Keratinocyte (primary cell): ENCODE results near the gene TAGLN2. TPM values are rescaled to one million over a fixed set of nuclear protein-coding genes. Genes with fewer than 3 reads are reported as not detected.

Experiments used
- DNase-seq: peaks from one replicate; pipeline ENCODE4 v3.0.0-alpha.2; 2011; ENCODE audit warnings: low read depth, missing footprints, low spot score
- FAIRE-seq: peaks from 2 replicates; lab custom pipeline; 2011; peaks lifted over from hg19 to GRCh38; lab: Jason Lieb, UNC
- H2AFZ ChIP-seq: 2 replicates; pipeline ENCODE4 v1.6.0; 2012; ENCODE audit warnings: low read length, control low read depth, inconsistent platforms; ENCODE audit not compliant: control insufficient read depth
- H3K27ac ChIP-seq: 2 replicates; pipeline ENCODE4 v1.5.1; 2011; ENCODE audit warnings: low read length; ENCODE audit not compliant: control insufficient read depth, insufficient read depth
- H3K27me3 ChIP-seq: 3 replicates; pipeline ENCODE4 v1.6.0; 2011; ENCODE audit warnings: low read length; ENCODE audit not compliant: control insufficient read depth, insufficient read depth; ENCODE audit errors: extremely low read depth
- H3K36me3 ChIP-seq, 2 experiments: 2 replicates in 1 of 2; 3 replicates in 1 of 2; pipeline ENCODE4 v1.5.1; 2011; ENCODE audit warnings: low read length in 2 of 2, mild to moderate bottlenecking in 1 of 2; ENCODE audit not compliant: control insufficient read depth in 2 of 2, insufficient read depth in 2 of 2; ENCODE audit errors: extremely low read depth in 1 of 2
- H3K4me1 ChIP-seq: 3 replicates; pipeline ENCODE4 v1.5.1; 2011; ENCODE audit warnings: low read length; ENCODE audit not compliant: control insufficient read depth, insufficient read depth; ENCODE audit errors: extremely low read depth
- H3K4me2 ChIP-seq: 3 replicates; pipeline ENCODE4 v1.6.0; 2011; ENCODE audit warnings: low read depth, low read length; ENCODE audit not compliant: control insufficient read depth, insufficient read depth; ENCODE audit errors: extremely low read depth
- H3K4me3 ChIP-seq, 3 experiments: fragments of 200-600 bp in 1 of 3; sonication (generic) in 1 of 3; 2 replicates in 2 of 3; 3 replicates in 1 of 3; pipeline ENCODE4 v1.5.1; 2011 to 2016; ENCODE audit warnings: low read length in 3 of 3, mild to moderate bottlenecking in 3 of 3, control low read depth in 2 of 3, inconsistent platforms in 1 of 3, low read depth in 1 of 3, mixed read lengths in 1 of 3, mixed run types in 1 of 3, moderate library complexity in 1 of 3; ENCODE audit not compliant: control insufficient read depth in 2 of 3, insufficient read depth in 2 of 3; ENCODE audit errors: extremely low read depth in 1 of 3
- H3K79me2 ChIP-seq: 2 replicates; pipeline ENCODE4 v1.6.0; 2012; ENCODE audit warnings: low read length; ENCODE audit not compliant: control insufficient read depth, insufficient read depth
- H3K9ac ChIP-seq: 3 replicates; pipeline ENCODE4 v1.6.0; 2011; ENCODE audit warnings: low read length; ENCODE audit not compliant: control insufficient read depth, insufficient read depth; ENCODE audit errors: extremely low read depth
- H3K9me1 ChIP-seq: 3 replicates; pipeline ENCODE4 v1.6.0; 2011; ENCODE audit warnings: low read length; ENCODE audit not compliant: control insufficient read depth, insufficient read depth; ENCODE audit errors: extremely low read depth
- H3K9me3 ChIP-seq: 2 replicates; pipeline ENCODE4 v1.5.1; 2012; ENCODE audit warnings: low read depth, low read length; ENCODE audit not compliant: control insufficient read depth
- H4K20me1 ChIP-seq: 3 replicates; pipeline ENCODE4 v1.6.0; 2011; ENCODE audit warnings: low read length; ENCODE audit not compliant: control insufficient read depth, insufficient read depth; ENCODE audit errors: extremely low read depth
- EZH2 ChIP-seq: IDR thresholded peaks from one replicate; pipeline ENCODE4 v1.6.1; 2012; ENCODE audit warnings: inconsistent platforms, mild to moderate bottlenecking, low read length, moderate library complexity
- dilution Hi-C: fragments of 300-500 bp; cut with MboI; formaldehyde crosslinking; loops from one replicate; pipeline ENCODE4 v1.7.0; 2020; ENCODE audit warnings: low sequenced_read_pairs; ENCODE audit not compliant: extremely low pct_ligation_motif_present
- polyA plus RNA-seq, 5 experiments: library from polyadenylated mRNA; depleted of rRNA in 3 of 5; stranded (reverse) in 3 of 5; stranded (forward) in 1 of 5; unstranded in 1 of 5; fragments of >200 nt; gene quantifications; 1 replicate in 1 of 5; 2 replicates in 3 of 5; 3 replicates in 1 of 5; pipeline versions ENCODE4 v1.2.1 to v1.2.3, GENCODE V29; 2011 to 2012; ENCODE audit warnings: missing spikeins in 2 of 5, low read depth in 1 of 5, low replicate concordance in 1 of 5
- TF ChIP-seq, protein P1 (sequence below), 3 experiments: IDR thresholded peaks in 1 of 3; conservative IDR thresholded peaks in 1 of 3; optimal IDR thresholded peaks in 1 of 3; 2 replicates in 2 of 3; 3 replicates in 1 of 3; pipeline versions ENCODE3 to v1.5.1; 2011; ENCODE audit warnings: low read length in 3 of 3, mild to moderate bottlenecking in 3 of 3, moderate library complexity in 2 of 3, control low read depth in 1 of 3, inconsistent platforms in 1 of 3; ENCODE audit not compliant: insufficient read depth in 2 of 3; ENCODE audit errors: extremely low read depth in 1 of 3

Gene TAGLN2
- polyA plus RNA-seq, 1 donor (not counting 4 experiments of a cell fraction or from before 2014, with no cell fraction given): 709 TPM

GRCh38 chr1:159920651-159921050 lies 4.7 kb downstream of the TAGLN2 start:
- H3K4me2 ChIP-seq: no peak overlapping the region
- no peak for FAIRE-seq
- no peak for TF ChIP-seq EZH2
- TF ChIP-seq, protein P1, sequence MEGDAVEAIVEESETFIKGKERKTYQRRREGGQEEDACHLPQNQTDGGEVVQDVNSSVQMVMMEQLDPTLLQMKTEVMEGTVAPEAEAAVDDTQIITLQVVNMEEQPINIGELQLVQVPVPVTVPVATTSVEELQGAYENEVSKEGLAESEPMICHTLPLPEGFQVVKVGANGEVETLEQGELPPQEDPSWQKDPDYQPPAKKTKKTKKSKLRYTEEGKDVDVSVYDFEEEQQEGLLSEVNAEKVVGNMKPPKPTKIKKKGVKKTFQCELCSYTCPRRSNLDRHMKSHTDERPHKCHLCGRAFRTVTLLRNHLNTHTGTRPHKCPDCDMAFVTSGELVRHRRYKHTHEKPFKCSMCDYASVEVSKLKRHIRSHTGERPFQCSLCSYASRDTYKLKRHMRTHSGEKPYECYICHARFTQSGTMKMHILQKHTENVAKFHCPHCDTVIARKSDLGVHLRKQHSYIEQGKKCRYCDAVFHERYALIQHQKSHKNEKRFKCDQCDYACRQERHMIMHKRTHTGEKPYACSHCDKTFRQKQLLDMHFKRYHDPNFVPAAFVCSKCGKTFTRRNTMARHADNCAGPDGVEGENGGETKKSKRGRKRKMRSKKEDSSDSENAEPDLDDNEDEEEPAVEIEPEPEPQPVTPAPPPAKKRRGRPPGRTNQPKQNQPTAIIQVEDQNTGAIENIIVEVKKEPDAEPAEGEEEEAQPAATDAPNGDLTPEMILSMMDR (optimal IDR thresholded peaks at IDR 0.05 in 1 of 3, IDR thresholded peaks at IDR 0.05 in 1 of 3, conservative IDR thresholded peaks at IDR 0.05 in 1 of 3; ENCODE audit: extremely low read depth in 1 of 3, insufficient read depth in 2 of 3, low read length in 3 of 3): no peak

GRCh38 chr1:159920202-159920601 lies 5.1 kb downstream of the TAGLN2 start:
- Histone ChIP-seq H3K9ac (no peak overlapping the region), H4K20me1 (peaks cover 28% of the 10 kb centered on the region), H3K9me1 (peaks cover 11% of the 10 kb centered on the region), H3K4me2 (no peak overlapping the region), H3K27me3 (no peaks in the 10 kb centered on the region), H2AFZ (no peak overlapping the region), H3K36me3 (peaks cover 35 to 38% of the 10 kb centered on the region in 2 experiments), H3K27ac (no peak overlapping the region), H3K9me3 (no peaks in the 10 kb centered on the region), H3K79me2 (peaks cover 58% of the 10 kb centered on the region), H3K4me3 (no peak overlapping the region), H3K4me1 (peaks cover 72% of the 10 kb centered on the region)
- dilution Hi-C loops: no loop called here
- DNase-seq (no peak), FAIRE-seq (no peak)
- no peak for TF ChIP-seq EZH2
- TF ChIP-seq, protein P1 (optimal IDR thresholded peaks at IDR 0.05 in 1 of 3, IDR thresholded peaks at IDR 0.05 in 1 of 3, conservative IDR thresholded peaks at IDR 0.05 in 1 of 3; ENCODE audit: extremely low read depth in 1 of 3, insufficient read depth in 2 of 3, low read length in 3 of 3): no peak

More at GRCh38 chr1:159920651-159921050, 4.7 kb downstream of the TAGLN2 start:
- H3K4me1 ChIP-seq: peaks cover 72% of the 10 kb centered on the region
- H2AFZ ChIP-seq: no peak overlapping the region
- peaks cover 58% of the 10 kb centered on the region for H3K79me2 ChIP-seq
- no peak overlapping the region for H3K4me3 ChIP-seq
- no peak overlapping the region for H3K9ac ChIP-seq
- no peaks in the 10 kb centered on the region for H3K9me3 ChIP-seq
- dilution Hi-C loops: no loop called here
- peaks cover 11% of the 10 kb centered on the region for H3K9me1 ChIP-seq
- H3K27me3 ChIP-seq: no peaks in the 10 kb centered on the region
- peaks cover 28% of the 10 kb centered on the region for H4K20me1 ChIP-seq
- H3K36me3 ChIP-seq: peaks cover 33 to 38% of the 10 kb centered on the region in 2 experiments
- no peak for DNase-seq
- peak overlapping the region; percentile 98 for H3K27ac ChIP-seq
